ENCODE results near the gene ENAM. TPM values are rescaled to one million over a fixed set of nuclear protein-coding genes. Genes with fewer than 3 reads are reported as not detected.

The ENAM gene
- total and polyA plus RNA-seq, 9 of the 15 experiments (the other 6 are each of a cell fraction or from before 2014, with no cell fraction given) = 0.04 to 0.09 (median 0.04) TPM; not detected in 6

GRCh38 chr4:70607334-70607853, 21.1 kb upstream of the ENAM start:
- no peak overlapping the region for H3K27ac ChIP-seq (ENCODE audit: extremely low read depth, low read depth, low read length)
- no peak overlapping the region for H3K4me2 ChIP-seq (ENCODE audit: insufficient read depth, low read length)
- H2AFZ ChIP-seq (ENCODE audit: low read depth, low read length) = peak overlapping the region; percentile 75
- no peak overlapping the region for H3K9ac ChIP-seq (ENCODE audit: insufficient read depth in 1 of 2, low read depth in 2 of 2, low read length in 2 of 2)
- H3K4me3 ChIP-seq = no peak overlapping the region
- WGBS (ENCODE audit: insufficient coverage, low coverage, missing lambda C conversion rate) = 21% methylated on average over 3 of the region's 3 CpGs
- ATAC-seq (peak; percentile 52), FAIRE-seq (no peak), DNase-seq (ENCODE audit: extremely low read depth in 1 of 4, low spot score in 3 of 4) (no peak)
- no peaks in the 10 kb centered on the region for H3K9me1 ChIP-seq (ENCODE audit: control insufficient read depth, insufficient read depth, low read length)
- in situ Hi-C loops (cut with MboI) (loop anchor here (25.0 kb wide), 1 partner anchor 1105 kb away; no protein-coding TSS in a partner anchor), intact Hi-C loops (cut with micrococcal nuclease) (no loop called here)
- ChIA-PET POLR2A (interaction anchor here (0.6 kb wide), 1 partner anchor 68 kb away, joined by 3 read pairs; no protein-coding TSS in a partner anchor), CTCF (ENCODE audit: low intra/inter-chr PET ratio) (no interaction called here)
- H3K36me3 ChIP-seq (ENCODE audit: control insufficient read depth, insufficient read depth, low read length) = no peaks in the 10 kb centered on the region
- H3K9me3 ChIP-seq (replicated peaks; ENCODE audit: control insufficient read depth, insufficient read depth, low read depth, low read length) = no peaks in the 10 kb centered on the region
- H3K4me1 ChIP-seq (replicated peaks in 1 of 2; ENCODE audit: control insufficient read depth in 2 of 2, insufficient read depth in 2 of 2, low read length in 2 of 2) = peaks cover 0 to 15% of the 10 kb centered on the region in 2 experiments; a peak in 3 of 5 replicates
- no peaks in the 10 kb centered on the region for H3K79me2 ChIP-seq (ENCODE audit: control insufficient read depth, insufficient read depth, low read length)
- no TSS peak for BruUV-seq (replicated peaks)
- no peaks in the 10 kb centered on the region for H3K27me3 ChIP-seq (ENCODE audit: control insufficient read depth in 2 of 2, insufficient read depth in 2 of 2, low read length in 2 of 2)
- H4K20me1 ChIP-seq (replicated peaks; ENCODE audit: control insufficient read depth, insufficient read depth, low read length) = no peaks in the 10 kb centered on the region
- TF ChIP-seq, protein P1, sequence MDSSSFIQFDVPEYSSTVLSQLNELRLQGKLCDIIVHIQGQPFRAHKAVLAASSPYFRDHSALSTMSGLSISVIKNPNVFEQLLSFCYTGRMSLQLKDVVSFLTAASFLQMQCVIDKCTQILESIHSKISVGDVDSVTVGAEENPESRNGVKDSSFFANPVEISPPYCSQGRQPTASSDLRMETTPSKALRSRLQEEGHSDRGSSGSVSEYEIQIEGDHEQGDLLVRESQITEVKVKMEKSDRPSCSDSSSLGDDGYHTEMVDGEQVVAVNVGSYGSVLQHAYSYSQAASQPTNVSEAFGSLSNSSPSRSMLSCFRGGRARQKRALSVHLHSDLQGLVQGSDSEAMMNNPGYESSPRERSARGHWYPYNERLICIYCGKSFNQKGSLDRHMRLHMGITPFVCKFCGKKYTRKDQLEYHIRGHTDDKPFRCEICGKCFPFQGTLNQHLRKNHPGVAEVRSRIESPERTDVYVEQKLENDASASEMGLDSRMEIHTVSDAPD (CRISPR knock-in tag; IDR thresholded peaks at IDR 0.05) = no peak
- TF ChIP-seq AFF4 (CRISPR knock-in tag; IDR thresholded peaks at IDR 0.05) = no peak
- TF ChIP-seq MXI1 (IDR thresholded peaks at IDR 0.05; ENCODE audit: low read depth, low read length) = no peak
- TF ChIP-seq CBX8 (IDR thresholded peaks at IDR 0.05; ENCODE audit: borderline replicate concordance, extremely low read depth, low read depth, low read length, poor library complexity, severe bottlenecking) = no peak
- TF ChIP-seq HDAC2 (IDR thresholded peaks at IDR 0.05) = no peak
- no peak for TF ChIP-seq TAL1 (IDR thresholded peaks at IDR 0.05)
- TF ChIP-seq, protein P2, sequence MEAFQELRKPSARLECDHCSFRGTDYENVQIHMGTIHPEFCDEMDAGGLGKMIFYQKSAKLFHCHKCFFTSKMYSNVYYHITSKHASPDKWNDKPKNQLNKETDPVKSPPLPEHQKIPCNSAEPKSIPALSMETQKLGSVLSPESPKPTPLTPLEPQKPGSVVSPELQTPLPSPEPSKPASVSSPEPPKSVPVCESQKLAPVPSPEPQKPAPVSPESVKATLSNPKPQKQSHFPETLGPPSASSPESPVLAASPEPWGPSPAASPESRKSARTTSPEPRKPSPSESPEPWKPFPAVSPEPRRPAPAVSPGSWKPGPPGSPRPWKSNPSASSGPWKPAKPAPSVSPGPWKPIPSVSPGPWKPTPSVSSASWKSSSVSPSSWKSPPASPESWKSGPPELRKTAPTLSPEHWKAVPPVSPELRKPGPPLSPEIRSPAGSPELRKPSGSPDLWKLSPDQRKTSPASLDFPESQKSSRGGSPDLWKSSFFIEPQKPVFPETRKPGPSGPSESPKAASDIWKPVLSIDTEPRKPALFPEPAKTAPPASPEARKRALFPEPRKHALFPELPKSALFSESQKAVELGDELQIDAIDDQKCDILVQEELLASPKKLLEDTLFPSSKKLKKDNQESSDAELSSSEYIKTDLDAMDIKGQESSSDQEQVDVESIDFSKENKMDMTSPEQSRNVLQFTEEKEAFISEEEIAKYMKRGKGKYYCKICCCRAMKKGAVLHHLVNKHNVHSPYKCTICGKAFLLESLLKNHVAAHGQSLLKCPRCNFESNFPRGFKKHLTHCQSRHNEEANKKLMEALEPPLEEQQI (IDR thresholded peaks at IDR 0.05) = no peak
- TF ChIP-seq CHD4 (IDR thresholded peaks at IDR 0.05; ENCODE audit: insufficient read depth, insufficient replicate concordance, low read depth, low read length, poor library complexity, severe bottlenecking) = no peak

Measured in K562 (cell line).